ENCODE measurements around the gene DYNLT2. TPM values are rescaled to one million over a fixed set of nuclear protein-coding genes. Genes with fewer than 3 reads are reported as not detected.

The DYNLT2 gene
- polyA plus RNA-seq, 2 donors, result 1.3 to 2.7 TPM

Other genes with a start within 250 kb of the DYNLT2 start
- gene WDR27, start 49.5 kb downstream of the DYNLT2 start, polyA plus RNA-seq, result 10 to 100 TPM; 10.3 to 24.0 TPM
- 1 to 10 TPM; 3.4 to 7.3 TPM for gene C6orf120, start 49.4 kb downstream of the DYNLT2 start, polyA plus RNA-seq
- 10 to 100 TPM; 30.0 to 30.8 TPM for gene PHF10, start 27.1 kb downstream of the DYNLT2 start, polyA plus RNA-seq
- 10 to 100 TPM; 18.4 to 49.9 TPM for gene ERMARD, start 50 bp upstream of the DYNLT2 start, polyA plus RNA-seq

Data from esophagus (tissue), 2 donors.